ENCODE results near the gene FHAD1.

The FHAD1 gene

GRCh38 chr1:15224974-15225373 is 22.0 kb upstream of the FHAD1 start:
- no peak overlapping the region for H3K4me2 ChIP-seq (ENCODE audit: low read length)
- H2AFZ ChIP-seq (ENCODE audit: low read length): no peak overlapping the region
- H3K4me1 ChIP-seq (ENCODE audit: insufficient read depth, low read length, severe bottlenecking): no peaks in the 10 kb centered on the region
- H3F3A ChIP-seq (ENCODE audit: insufficient read depth, low read length): no peaks in the 10 kb centered on the region
- no peaks in the 10 kb centered on the region for H4K20me1 ChIP-seq (ENCODE audit: insufficient read depth, low read length)
- H3K27ac ChIP-seq (ENCODE audit: low read depth, low read length, poor library complexity, severe bottlenecking): no peak overlapping the region
- H3K79me2 ChIP-seq (ENCODE audit: insufficient read depth, low read length): no peaks in the 10 kb centered on the region
- H3K27me3 ChIP-seq (ENCODE audit: insufficient read depth, low read length): no peaks in the 10 kb centered on the region; the same call in 1 of the 2 replicates
- no peaks in the 10 kb centered on the region for H3K9me3 ChIP-seq (ENCODE audit: low read length)
- H3K9ac ChIP-seq (ENCODE audit: low read length): no peak overlapping the region
- H3K4me3 ChIP-seq (ENCODE audit: low read depth, low read length, poor library complexity, severe bottlenecking): no peak overlapping the region
- H3K36me3 ChIP-seq (ENCODE audit: insufficient read depth, low read length): no peaks in the 10 kb centered on the region
- H3K9me2 ChIP-seq (ENCODE audit: low read depth, low read length): no peaks in the 10 kb centered on the region
- TF ChIP-seq CTCF (IDR thresholded peaks at IDR 0.05; ENCODE audit: low read length) (no peak), EZH2 (IDR thresholded peaks at IDR 0.05; ENCODE audit: borderline replicate concordance, low read length) (no peak)

- H3F3A ChIP-seq (ENCODE audit: insufficient read depth, low read length): no peaks in the 10 kb centered on the region
These were observed 21.6 kb upstream of the FHAD1 start for GRCh38 chr1:15225461-15225860.

GRCh38 chr1:15226388-15227255 is 20.4 kb upstream of the FHAD1 start:
- Histone ChIP-seq H2AFZ (ENCODE audit: low read length) (no peak overlapping the region), H3K4me3 (ENCODE audit: low read depth, low read length, poor library complexity, severe bottlenecking) (no peak overlapping the region)
- TF ChIP-seq EZH2 (IDR thresholded peaks at IDR 0.05; ENCODE audit: borderline replicate concordance, low read length) (no peak), CTCF (IDR thresholded peaks at IDR 0.05; ENCODE audit: low read length) (no peak)

More at GRCh38 chr1:15225461-15225860, 21.6 kb upstream of the FHAD1 start:
- no peaks in the 10 kb centered on the region for H3K4me1 ChIP-seq (ENCODE audit: insufficient read depth, low read length, severe bottlenecking)
- no peaks in the 10 kb centered on the region for H3K36me3 ChIP-seq (ENCODE audit: insufficient read depth, low read length)
- H3K4me3 ChIP-seq (ENCODE audit: low read depth, low read length, poor library complexity, severe bottlenecking): no peak overlapping the region
- H3K4me2 ChIP-seq (ENCODE audit: low read length): no peak overlapping the region
- TF ChIP-seq CTCF (IDR thresholded peaks at IDR 0.05; ENCODE audit: low read length) (no peak), EZH2 (IDR thresholded peaks at IDR 0.05; ENCODE audit: borderline replicate concordance, low read length) (no peak)
- no peaks in the 10 kb centered on the region for H4K20me1 ChIP-seq (ENCODE audit: insufficient read depth, low read length)
- H3K79me2 ChIP-seq (ENCODE audit: insufficient read depth, low read length): no peaks in the 10 kb centered on the region
- H3K9me2 ChIP-seq (ENCODE audit: low read depth, low read length): no peaks in the 10 kb centered on the region
- no peaks in the 10 kb centered on the region for H3K9me3 ChIP-seq (ENCODE audit: low read length)
- H3K9ac ChIP-seq (ENCODE audit: low read length): no peak overlapping the region
- H3K27ac ChIP-seq (ENCODE audit: low read depth, low read length, poor library complexity, severe bottlenecking): no peak overlapping the region
- no peak overlapping the region for H2AFZ ChIP-seq (ENCODE audit: low read length)
- no peaks in the 10 kb centered on the region; the same call in 1 of the 2 replicates for H3K27me3 ChIP-seq (ENCODE audit: insufficient read depth, low read length)

More at GRCh38 chr1:15226388-15227255, 20.4 kb upstream of the FHAD1 start:
- H4K20me1 ChIP-seq (ENCODE audit: insufficient read depth, low read length): no peaks in the 10 kb centered on the region
- no peak overlapping the region for H3K27ac ChIP-seq (ENCODE audit: low read depth, low read length, poor library complexity, severe bottlenecking)
- H3F3A ChIP-seq (ENCODE audit: insufficient read depth, low read length): no peaks in the 10 kb centered on the region
- no peaks in the 10 kb centered on the region; the same call in 1 of the 2 replicates for H3K27me3 ChIP-seq (ENCODE audit: insufficient read depth, low read length)
- H3K36me3 ChIP-seq (ENCODE audit: insufficient read depth, low read length): no peaks in the 10 kb centered on the region
- no peak overlapping the region for H3K9ac ChIP-seq (ENCODE audit: low read length)
- no peak overlapping the region for H3K4me2 ChIP-seq (ENCODE audit: low read length)
- H3K9me3 ChIP-seq (ENCODE audit: low read length): no peaks in the 10 kb centered on the region
- no peaks in the 10 kb centered on the region for H3K79me2 ChIP-seq (ENCODE audit: insufficient read depth, low read length)
- no peaks in the 10 kb centered on the region for H3K4me1 ChIP-seq (ENCODE audit: insufficient read depth, low read length, severe bottlenecking)
- no peaks in the 10 kb centered on the region for H3K9me2 ChIP-seq (ENCODE audit: low read depth, low read length)

Data from OCI-LY1 (cell line).